Measurements from ENCODE around the gene SLIT1.
A peak's percentile ranks its signal among the peaks of the same experiment; 100 is the strongest.

The SLIT1 gene

DNA sequence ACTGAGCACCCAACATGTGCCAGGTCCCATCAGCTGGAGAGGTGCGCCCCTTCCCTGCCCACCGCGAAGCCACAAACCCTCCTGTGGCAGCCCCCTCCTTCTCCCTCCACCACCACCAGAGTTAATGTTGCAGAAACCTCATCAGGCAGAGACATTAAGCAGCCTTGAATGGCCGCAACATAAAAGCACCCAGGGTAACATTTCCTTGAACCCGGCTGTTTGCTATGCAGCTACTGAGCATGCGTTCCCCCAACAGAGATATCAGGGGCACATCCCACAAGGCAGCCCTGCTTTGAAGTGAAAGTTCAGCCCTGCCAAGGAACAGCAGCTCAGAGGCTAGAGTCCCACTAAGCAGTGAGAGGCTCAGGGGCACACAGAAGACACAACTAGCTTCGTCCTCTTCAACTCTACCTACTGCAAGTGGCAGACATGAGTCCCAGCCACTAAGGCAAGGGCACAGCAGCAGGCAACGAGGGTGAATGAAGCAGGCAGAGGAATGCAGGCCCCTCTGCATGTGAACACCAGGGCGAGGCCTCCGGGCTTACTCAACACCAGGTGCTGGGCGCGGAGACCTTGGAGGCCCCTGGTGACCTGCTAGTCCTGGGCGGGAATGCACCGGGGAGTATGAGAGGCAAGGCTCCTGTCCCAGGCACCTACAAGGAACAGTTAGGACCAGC lies 107.4 kb downstream of the SLIT1 start:
- no peak for DNase-seq

GRCh38 chr10:97076781-97077180 lies 109.0 kb downstream of the SLIT1 start:
- DNase-seq = no peak

GRCh38 chr10:97075961-97076525 lies 109.7 kb downstream of the SLIT1 start:
- no peak for DNase-seq

DNA sequence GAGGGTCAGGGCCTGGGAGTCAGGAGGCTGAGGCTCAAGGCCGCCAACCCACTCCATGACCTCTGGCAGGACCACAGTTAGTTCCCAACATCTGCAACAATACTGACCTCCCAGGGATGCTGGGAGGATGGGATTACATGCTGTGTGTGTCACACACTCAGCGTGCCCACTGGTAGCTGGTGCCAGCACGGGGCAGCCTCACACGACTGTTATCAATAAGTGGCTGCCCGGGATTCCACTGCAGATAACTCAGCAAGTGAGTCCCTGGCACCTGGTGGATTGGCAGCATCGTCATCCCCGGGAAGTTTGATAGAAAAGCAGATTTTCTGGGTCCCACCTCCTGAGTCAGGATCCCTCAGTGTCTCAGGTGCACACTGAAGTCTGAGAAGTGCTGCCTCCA lies 110.3 kb downstream of the SLIT1 start:
- DNase-seq = no peak

- no peak for DNase-seq
Observed at GRCh38 chr10:97074256-97075145, 111.3 kb downstream of the SLIT1 start.

- DNase-seq = peak; percentile 50 to 95
Observed at GRCh38 chr10:97072851-97073665, 112.7 kb downstream of the SLIT1 start.

GRCh38 chr10:97071496-97071895 lies 114.3 kb downstream of the SLIT1 start:
- DNase-seq = no peak

DNA sequence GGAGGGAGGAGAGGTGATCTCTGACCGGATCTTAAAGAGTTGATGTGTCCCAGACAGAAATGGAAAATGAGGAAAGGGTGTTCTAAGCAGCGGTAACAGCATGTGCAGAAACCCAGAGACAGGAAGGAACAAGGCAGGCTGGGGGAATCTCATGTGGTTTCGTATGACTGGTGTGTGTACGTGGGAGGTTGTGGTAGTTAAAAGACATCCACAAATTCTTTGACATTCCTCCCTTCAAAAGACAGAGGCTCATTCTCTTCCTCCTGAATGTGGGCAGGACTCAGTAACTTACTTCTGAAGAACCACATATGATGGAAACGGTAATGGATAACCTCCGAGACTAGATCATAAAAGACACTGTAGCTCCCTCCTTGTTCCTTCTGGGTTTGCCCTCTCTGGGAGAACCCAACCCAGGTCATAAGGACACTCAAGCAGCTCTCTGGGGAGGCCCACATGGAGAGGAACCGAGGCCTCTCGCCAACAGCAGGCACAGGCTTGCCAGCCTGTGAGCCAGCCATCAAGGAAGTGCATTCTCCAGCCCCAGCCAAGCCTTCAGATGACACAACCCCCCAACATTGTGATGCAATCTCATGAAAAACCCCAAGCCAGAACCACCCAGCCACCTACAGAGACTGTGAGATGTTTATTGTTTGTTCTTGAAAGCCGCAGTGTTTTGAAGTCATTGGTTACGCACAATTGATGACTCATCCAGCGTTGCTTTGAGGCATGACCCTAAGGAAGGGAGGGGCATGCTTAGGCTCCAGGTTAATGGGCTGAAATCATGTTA lies 116.0 kb downstream of the SLIT1 start:
- peak; percentile 65 to 70 for DNase-seq

- no peak for DNase-seq
Observed at GRCh38 chr10:97069026-97069425, 116.7 kb downstream of the SLIT1 start.

- DNase-seq = no peak
Observed at GRCh38 chr10:97067716-97068391, 117.9 kb downstream of the SLIT1 start.

GRCh38 chr10:97066877-97067555 lies 118.7 kb downstream of the SLIT1 start:
- DNase-seq = no peak

GRCh38 chr10:97065686-97066660 lies 119.8 kb downstream of the SLIT1 start:
- DNase-seq = no peak

DNA sequence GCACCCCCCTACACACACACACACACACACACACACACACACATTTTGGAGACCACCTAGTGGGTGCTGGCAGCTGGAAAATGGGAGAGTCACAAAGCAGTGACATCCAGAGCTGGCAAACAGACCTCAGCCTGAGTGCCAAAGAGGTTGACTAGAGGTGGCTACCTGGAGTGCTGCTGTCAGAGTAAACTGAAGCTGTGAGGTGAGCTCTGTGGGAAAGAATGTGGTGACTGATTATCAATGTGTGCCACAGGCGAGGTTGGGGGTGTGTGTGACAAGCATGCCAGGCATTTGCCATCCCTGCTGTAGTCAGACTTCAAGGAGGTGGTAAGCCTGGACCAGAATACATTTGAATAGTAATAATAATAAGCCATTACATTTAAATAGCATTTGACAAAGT lies 120.6 kb downstream of the SLIT1 start:
- no peak for DNase-seq

- DNase-seq = no peak
Observed at GRCh38 chr10:97063983-97064837, 121.5 kb downstream of the SLIT1 start.

DNA sequence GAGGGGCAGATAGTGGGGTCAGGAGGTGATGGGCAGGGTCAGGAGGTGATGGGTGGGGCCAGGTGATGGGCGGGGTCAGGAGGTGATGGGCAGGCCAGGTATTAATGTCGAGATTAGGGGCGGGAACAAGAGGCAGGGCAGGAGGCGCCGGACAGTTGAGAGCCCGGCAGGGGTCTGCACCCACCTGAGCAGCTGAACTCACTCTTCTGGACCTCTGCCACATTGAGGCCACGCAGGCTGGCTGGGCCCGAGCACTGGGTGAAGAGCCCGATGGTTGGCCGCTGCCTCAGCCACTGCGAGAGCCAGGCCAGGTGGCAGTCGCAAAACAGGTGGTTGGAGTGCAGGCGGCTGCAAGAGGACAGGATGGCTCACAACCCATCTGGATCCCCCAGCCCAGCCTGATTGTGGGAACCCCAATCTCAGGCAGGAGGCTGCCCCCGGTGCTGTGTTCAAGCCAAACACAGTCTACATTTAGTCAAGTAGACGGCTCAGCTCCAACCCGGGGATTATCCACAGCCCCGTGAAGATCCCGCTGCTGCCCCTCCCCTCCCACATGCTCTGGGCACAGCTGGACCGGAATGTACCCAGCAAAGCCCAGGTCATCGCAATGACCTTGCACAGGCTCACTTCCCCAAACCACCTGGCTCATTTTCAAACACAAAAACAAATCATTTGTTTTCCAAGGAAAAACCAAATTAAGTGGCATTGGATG lies 122.3 kb downstream of the SLIT1 start:
- no peak for DNase-seq

- DNase-seq = no peak
Observed at GRCh38 chr10:97062456-97062855, 123.3 kb downstream of the SLIT1 start.

DNA sequence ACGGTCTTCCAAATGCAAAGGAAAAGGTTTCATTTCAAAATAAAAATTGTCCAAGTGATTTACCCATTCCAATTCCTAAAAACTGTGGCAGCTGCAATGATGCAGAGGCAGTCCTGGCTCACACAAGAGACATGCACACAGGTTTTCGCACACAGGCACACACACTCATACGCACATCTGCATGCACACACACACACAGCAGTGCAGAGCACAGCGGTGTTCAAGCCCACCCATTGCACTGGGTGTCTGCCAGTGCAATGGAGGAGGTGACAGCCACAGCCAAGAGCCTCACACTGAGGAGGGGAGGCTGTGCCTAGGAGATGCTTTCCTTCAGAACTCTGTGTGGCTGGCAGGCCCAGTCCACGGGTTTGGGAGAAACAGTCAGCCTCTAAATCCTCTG lies 123.7 kb downstream of the SLIT1 start:
- no peak for DNase-seq

- no peak for DNase-seq
Observed at GRCh38 chr10:97061423-97061822, 124.3 kb downstream of the SLIT1 start.
